ENCODE measurements around the gene TRIM69. TPM values are rescaled to one million over a fixed set of nuclear protein-coding genes. Genes with fewer than 3 reads are reported as not detected.

The TRIM69 gene
- total RNA-seq, 1 donor from 2014 or later = 38.6 TPM

DNA sequence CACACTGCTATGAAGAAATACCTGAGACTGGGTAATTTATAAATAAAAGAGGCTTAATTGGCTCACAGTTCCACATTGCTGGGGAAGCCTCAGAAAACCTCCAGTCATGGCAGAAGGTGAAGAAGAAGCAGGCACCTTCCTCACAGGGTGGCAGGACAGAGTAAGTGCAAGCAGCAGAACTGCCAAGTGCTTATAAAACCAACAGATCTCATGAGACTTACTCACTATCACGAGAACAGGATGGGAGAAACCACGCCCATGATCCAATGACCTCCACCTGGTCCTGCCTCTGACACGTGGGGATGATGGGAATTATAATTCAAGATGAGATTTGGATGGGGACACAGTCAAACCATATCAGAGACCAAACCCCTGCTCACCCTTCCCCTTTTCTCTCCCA, 75.0 kb downstream of the TRIM69 start:
- H3K9me3 Mint-ChIP-seq = no peaks in the 10 kb centered on the region
- peaks cover 18% of the 10 kb centered on the region for H3K27me3 Mint-ChIP-seq
- no peak overlapping the region for H3K27ac Mint-ChIP-seq
- H3K4me3 Mint-ChIP-seq = no peak overlapping the region
- no peaks in the 10 kb centered on the region for H3K4me1 Mint-ChIP-seq
- intact Hi-C loops (cut with micrococcal nuclease) = no loop called here
- DNase-seq = no peak
- H3K36me3 Mint-ChIP-seq (ENCODE audit: low read depth) = no peaks in the 10 kb centered on the region

GRCh38 chr15:44812029-44812517, 75.7 kb downstream of the TRIM69 start:
- Mint-ChIP-seq H3K9me3 (no peaks in the 10 kb centered on the region), H3K27me3 (peaks cover 18% of the 10 kb centered on the region), H3K4me3 (no peak overlapping the region), H3K4me1 (no peaks in the 10 kb centered on the region), H3K36me3 (ENCODE audit: low read depth) (no peaks in the 10 kb centered on the region), H3K27ac (no peak overlapping the region)
- intact Hi-C loops (cut with micrococcal nuclease) = no loop called here
- DNase-seq = no peak

GRCh38 chr15:44813231-44813630, 76.9 kb downstream of the TRIM69 start:
- H3K27me3 Mint-ChIP-seq = peaks cover 18% of the 10 kb centered on the region
- H3K4me1 Mint-ChIP-seq = no peaks in the 10 kb centered on the region
- intact Hi-C loops (cut with micrococcal nuclease) = no loop called here
- no peaks in the 10 kb centered on the region for H3K36me3 Mint-ChIP-seq (ENCODE audit: low read depth)
- H3K9me3 Mint-ChIP-seq = no peaks in the 10 kb centered on the region
- H3K27ac Mint-ChIP-seq = no peak overlapping the region
- no peak for DNase-seq
- no peak overlapping the region for H3K4me3 Mint-ChIP-seq

Other genes starting within 250 kb of the TRIM69 start
- 161 and 166 TPM in 2 replicates for gene EIF3J, start 199.4 kb upstream of the TRIM69 start, total RNA-seq
- gene SPG11, start 72.9 kb upstream of the TRIM69 start, total RNA-seq = 67.2 and 68.0 TPM in 2 replicates
- gene PATL2, start 25.2 kb upstream of the TRIM69 start, total RNA-seq = 10.9 and 13.5 TPM in 2 replicates
- 4,380 and 4,481 TPM in 2 replicates for gene B2M, start 25.0 kb upstream of the TRIM69 start, total RNA-seq
- gene TERB2, start 220.2 kb downstream of the TRIM69 start, total RNA-seq = not detected in 2 replicates